HG03060 (cell line): Measurements from ENCODE around the gene OSTM1.

Experiments
- ATAC-seq: cut with Tn5 transposase; IDR thresholded peaks from one replicate; pipeline ENCODE4 v1.9.1; 2021; ENCODE audit warnings: low read depth, moderate number of reproducible peaks; ENCODE audit not compliant: unreplicated experiment

The OSTM1 gene, protein sequence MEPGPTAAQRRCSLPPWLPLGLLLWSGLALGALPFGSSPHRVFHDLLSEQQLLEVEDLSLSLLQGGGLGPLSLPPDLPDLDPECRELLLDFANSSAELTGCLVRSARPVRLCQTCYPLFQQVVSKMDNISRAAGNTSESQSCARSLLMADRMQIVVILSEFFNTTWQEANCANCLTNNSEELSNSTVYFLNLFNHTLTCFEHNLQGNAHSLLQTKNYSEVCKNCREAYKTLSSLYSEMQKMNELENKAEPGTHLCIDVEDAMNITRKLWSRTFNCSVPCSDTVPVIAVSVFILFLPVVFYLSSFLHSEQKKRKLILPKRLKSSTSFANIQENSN

DNA sequence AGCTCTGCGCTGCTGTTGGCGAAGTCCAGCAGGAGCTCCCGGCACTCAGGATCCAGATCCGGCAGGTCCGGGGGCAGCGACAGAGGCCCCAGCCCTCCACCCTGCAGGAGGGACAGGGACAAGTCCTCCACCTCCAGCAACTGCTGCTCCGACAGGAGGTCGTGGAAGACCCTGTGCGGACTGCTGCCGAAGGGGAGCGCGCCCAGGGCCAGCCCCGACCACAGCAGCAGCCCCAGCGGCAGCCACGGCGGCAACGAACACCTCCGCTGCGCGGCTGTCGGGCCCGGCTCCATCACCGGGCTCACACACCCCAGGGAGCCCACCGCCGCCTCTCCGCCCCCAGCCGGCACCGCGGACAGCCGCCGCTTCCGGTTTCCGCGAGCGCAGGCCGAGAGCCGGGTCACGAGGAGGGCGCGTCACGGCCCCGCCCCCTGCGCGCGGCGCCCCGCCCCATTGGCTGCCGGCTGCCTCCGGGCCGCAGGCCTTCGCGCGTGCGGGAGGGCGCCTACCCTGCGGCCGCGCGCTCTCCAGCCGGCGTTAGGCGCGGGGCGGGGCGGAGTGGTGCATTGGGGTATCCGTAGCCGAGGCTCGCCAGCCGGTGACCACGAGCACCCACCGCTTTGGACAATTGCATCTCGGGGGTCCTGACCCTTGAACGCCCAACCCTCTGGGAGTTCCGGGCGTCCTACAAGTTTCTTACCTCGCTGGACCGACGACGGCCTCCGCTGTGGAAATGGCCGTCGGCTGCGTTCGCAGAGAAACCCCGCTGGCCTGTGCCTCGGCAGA is at the start of gene OSTM1:
Gene OSTM1 (minus strand): TSS at position 383 of the 786 bp plus-strand sequence. CDS start 90 bp downstream, at position 293.
- peak; percentile 57 for ATAC-seq

DNA sequence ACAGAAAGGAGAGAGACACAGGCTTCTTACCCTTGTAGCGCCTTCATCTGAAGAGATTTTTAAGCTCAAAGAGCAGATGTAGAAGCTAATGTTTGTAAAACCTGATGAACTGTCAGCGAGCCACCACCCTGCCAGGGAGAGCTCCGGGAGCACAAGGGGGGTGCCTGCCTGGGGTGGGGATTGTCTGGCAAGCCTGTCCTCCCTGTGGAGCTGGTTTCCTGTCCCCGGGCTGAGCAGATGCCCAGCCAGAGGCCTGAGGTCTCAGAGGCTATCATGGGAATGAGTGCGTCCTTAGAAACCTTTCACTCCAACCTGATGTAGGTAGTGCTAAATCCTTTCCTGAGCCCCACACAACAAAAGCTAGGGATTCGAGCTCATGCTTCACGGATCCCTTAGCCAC is 49.4 kb upstream of the OSTM1 start:
- no peak for ATAC-seq

DNA sequence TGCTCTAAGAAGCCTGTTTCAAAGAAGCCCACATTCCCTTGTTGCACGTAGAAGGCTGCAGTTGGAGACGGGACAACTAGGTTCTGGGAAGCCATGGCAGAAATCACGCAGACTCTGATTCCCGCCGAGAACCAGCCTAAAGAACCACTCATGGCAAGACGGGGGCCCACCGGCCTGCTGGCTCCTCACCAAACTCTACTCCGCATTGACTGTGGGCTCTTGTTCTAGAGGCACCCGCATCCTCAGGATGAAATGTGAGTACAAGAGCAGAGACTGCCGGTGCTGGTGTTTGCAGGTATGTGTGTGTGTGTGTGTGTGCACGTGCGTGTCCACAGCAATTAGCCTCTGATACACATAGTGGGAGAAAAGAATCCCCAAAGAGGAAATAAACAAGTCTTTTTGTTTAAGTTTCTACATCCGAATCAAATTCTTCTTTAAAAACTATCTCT is 49.0 kb upstream of the OSTM1 start:
- no peak for ATAC-seq

DNA sequence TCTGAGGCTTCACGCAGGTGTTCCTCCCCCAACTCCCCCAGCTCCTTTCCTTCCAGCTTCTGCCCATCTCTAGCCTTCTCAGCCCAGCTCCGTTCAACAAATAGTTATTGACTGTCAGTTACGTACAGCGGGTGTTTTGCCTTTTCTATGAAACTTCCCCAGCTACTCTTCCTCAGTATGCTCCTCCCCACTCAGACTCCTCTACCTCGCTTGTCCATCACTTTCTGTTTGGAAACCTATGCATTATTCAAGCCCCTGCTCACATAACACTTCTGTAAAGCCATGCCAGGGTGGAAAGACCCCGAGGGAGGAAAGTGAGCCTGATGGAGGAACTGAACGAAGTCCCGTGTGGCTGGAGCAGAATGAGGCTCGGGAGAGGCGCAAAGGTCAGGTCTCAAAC is 47.1 kb upstream of the OSTM1 start:
- ATAC-seq: no peak

DNA sequence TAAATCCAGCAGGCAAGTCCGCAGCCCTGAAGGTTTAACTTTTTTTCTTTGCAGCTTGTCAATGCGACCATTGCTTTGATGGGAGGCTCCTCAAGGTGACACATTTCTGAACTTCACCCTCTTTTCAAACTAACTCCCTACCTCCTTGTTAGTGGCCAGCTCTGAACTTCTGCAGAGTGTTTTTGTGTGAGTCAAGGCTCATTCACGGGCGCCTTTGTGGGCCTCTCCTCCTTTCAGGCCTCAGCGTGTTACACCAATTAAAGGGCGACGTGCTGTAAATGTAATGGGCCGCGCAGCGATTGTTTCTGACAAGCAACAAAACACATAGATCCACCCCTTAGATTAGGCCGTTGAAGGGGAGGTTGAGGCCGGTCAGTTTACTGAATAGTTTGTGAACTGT is 45.8 kb upstream of the OSTM1 start:
- no peak for ATAC-seq

DNA sequence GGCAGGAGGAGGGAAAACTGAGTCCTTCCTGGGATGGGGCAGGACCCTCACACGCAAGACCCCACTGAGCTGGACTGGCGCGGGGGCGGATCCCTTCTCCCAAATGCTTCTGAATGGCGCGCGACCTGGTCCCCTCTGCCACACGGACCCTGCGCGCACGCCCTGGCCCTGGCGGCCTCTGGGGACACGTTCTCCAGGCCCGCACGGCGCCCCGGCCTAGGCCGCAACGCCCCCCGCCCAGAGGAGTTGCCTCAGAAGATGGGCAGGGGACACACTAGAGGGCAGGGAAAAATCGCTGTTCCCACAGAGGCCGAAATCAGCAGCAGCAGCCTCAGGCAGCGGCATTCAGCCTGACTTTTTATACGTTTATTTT is 45.2 kb upstream of the OSTM1 start:
- ATAC-seq: no peak

DNA sequence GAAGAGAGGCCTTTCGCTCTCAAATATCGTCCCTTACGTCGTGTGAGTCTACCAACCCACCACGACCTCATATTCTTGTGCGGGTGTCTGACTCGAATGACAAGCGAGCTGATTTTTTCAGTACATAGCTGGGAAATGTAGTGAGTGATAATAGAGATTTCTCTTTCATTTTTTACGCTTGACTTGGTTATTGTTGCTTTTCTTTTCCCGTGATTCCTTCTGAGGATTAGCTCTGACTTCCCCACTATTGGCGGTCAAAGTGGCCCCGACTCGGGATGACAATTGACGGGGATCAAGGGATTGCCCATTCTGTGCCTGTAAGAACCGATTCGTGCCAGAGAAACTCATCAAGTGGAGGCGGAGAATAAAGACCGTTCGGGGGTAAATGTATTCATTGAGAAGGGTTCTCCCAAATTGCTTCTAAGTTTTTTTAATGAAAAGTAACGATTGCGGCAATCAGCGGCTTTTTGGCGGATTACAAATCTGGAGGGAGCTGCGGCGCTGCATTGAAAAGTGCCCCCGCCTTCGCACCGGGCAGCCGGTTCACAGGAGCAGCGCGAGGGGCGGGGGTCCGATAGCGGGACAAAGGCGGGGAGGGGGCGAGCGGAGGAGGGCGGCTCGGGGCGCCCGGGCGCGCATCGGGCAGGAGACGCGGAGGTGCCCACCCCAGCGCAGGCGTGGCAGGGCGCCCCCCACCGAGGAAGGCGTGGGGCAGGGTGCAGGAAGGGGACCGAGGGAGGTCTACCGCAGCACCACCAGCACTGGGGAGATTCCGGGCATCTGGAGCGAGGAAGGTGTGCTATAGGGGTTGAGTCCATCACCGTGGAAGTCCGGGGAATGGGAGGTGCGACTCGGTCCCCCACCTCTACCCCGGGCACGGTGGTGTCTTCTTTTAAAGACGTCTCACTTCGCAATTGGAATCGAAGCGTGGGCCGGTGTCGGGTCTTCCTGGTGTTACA is 44.5 kb upstream of the OSTM1 start:
- ATAC-seq: no peak

DNA sequence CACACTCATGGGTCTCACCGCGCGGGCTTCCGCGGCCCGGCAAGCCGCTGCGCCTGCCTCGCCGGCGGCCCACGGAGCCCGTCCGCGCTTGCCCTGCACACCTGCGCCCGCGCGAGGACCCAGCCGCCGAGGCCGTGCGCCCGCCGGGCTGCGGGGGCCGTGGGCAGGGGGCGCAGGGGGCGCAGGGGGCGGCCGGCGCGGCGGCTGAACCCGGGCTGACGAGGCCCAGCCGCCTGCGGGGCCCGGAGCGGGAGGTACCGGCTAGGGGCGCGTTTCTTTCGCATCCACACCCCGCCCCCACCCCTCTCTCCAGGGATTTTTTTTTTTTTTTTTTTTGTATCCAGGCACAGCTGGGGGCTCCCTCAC is 43.8 kb upstream of the OSTM1 start:
- ATAC-seq: no peak

DNA sequence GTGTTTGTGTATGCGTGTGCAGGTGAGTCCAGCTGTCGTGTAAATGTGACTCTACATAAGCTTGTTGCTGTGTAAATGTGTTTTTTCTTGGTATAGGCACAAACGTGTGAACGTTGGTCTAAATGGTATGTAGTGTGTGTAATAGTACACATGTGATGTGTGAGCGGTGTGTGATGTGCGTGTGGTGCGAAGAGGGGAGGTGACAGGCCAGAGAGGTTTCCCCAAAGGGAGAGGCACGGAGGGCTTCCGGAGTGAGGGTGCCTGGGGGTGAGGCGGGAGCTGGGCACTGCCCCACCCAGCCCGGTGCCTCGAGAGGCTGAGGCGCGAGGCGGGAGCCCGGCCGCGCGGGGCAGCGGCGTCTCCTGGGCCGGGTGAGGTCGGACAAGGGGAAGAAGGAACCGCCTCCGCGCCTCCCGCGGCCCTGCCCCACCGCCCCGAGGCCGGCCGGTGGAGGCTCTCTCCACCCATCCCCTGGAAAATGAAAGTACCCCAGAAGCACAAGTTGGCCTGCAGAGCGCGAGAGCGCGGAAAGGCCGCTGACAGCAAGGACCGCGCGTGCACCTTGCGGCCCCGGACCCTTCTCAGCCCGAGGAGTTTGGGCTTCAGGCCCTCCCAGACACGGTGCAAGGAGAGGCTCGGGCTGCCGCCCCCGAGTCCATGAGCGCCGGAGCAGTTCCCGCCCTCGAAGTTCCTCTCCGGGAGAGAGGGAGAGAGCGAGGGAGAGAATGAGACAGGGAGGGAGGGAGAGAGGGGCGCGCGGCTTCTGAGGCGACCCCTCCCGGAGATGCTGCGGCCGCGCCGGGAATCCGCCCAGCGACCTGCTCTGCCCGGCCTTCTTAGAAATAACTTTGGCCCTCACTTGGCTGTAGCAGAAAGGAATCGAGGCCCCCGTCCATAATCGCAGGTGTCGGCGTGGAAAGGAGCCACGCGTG is 43.2 kb upstream of the OSTM1 start:
- ATAC-seq: no peak

DNA sequence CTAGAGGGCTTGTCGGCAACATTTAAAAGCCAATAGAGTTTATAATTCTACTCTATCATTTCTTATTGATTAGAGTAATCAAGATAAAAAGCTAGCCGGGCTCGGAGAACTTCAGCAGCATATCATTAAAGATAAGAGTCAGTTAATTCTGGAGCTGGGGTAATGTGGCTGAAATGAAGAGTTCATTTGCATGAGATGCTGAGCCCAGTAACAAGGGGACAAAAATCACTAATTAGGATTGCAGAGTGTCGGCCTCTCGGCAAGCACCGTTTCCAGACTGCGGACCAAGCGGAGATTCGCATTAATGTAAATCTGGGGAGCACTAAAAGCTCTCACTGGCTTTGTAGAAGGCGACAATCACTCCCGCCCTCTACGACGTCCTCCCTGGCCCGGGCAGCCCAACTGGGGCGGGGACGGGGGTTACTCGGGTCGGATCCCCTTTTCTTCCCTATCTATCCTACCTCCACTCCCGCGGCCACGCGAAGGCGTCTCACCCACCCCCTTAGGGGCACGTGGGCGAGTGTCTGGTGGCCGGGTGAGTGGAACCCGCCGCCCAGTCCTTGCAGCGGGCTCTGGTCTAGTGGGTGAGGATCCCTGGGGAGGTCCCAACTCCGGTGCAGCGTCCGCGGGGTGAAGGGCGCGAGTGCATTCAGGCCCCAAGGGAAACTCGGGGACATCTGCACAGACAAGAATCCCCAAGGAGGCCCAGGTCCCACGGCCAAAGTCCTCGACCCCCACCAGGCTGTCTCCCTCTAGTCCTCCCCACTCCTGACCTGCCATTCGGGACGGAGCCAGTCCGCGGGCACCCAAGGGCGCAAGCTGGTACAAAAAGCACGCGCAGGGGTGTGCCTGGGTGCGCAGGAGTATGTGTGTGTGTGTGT is 42.2 kb upstream of the OSTM1 start:
- ATAC-seq: no peak

DNA sequence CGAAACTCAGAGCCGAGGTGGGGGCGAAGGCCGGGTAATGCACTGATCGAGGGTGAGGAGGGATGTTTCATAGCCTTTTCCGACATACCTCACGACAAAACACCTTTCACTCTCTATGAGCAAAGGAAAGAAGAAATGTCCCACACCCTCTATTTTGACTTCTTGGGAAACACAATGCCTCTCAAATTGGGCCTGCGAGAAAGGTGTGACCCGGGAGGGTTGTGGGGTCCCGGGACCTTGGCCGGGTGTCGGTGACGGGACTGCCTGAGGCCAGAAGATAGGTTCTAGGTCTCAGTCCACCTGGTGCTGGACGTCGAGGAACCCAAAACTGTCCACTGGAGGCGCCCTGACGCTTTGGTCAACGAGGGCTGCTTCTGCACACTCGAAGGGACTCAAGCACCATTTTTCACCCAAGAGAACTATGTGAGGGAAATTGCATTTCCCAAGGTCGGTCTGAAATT is 41.1 kb upstream of the OSTM1 start:
- ATAC-seq: no peak

DNA sequence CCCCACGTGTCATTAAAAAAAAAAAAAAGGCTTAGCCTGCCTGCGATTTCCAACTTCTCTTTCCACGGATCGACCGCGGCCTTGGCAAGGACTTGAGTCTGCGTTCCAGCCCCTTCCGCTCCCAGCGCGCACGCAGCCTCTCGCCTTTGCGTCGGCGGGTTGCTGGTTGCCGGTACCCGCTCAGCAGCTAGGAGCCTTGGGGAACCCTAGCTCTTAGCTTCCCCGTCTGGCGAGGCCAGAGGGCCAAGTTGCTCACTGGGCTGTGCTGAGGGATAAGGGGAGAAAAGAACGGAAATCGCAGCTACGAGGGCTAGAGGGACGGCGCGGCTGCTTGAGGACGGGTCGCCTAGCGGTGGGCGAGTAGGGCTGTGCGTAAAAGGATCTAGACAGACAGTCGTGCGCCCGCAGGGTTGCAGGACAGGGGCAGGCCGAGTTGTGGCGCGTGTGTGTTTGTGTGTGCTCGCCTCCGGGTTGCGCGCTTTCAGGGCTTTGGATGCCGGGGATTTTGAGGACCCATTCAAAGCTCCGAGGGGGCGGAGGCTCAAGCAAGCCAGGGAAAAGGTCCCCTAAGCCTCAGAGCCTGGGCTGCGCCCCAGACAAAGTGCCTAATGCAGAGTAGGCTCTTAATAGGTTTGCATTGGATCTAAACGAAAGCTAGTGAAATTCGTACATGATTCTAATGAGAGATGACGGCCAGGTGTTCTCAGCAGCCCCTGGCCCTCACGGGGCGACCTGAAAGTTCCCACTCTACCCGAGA is 40.5 kb upstream of the OSTM1 start:
- ATAC-seq: no peak

DNA sequence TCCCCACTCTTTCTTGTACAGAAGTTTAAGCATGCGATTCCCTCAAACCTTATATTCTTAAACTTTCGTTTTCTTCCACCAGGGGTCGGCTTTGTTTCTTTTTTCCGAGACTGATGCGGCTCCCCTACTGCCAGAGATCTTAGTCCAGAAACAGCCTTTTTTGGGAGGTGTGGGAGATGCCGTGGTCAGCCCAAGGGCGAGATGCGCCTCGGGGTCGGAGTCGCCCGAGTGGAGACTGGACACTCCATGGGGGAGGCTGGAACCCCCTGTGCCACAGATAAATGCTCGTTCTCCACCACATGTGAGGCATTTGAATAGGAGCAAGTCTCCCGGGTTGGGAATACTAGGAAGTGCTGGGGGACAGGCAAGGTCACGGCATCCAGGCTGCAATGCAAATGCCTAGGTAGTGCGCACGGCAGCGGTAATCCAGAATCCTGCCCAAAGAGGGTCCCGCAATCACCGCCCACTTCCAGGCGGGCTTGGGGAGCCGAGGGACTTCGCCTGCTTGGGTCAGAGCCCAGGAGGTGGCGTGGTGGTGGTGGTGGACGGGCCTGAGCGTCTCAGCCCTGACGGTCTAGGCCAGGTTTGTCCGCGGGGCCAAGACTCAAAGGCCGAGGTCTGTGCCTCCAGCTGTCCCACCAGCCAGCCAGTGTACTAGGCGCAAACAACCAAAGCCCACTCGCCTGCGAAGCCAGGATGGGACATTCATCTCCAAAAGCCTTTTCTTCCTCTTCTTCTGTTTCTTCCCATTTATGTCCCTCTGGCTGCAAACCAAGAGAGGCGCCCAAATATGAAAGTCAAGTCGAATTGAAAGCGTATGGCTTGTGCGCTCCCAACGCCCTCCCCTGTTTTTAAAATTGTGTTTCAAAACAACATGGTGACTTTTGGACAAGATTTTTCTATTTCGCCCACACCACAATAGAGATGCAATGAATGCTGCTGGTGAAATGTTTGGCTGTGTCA is 39.3 kb upstream of the OSTM1 start:
- no peak for ATAC-seq

DNA sequence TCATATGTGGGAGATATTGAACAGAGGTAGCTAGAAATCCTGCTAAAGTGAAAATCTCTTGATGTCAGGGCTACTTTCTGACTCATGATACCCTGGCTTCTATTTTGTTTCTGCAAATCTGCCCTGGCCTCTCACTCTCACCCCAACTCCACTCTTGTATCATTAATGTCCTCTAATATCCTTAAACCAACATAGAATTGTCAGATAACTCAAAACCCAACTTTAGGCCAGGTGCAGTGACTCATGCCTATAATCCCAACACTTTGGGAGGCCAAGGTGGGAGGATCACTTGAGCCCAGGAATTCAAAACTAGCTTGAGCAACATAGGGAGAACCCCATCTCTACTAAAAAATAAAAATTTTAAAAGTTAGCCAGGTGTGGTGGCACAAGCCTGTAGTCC is 33.8 kb upstream of the OSTM1 start:
- no peak for ATAC-seq

DNA sequence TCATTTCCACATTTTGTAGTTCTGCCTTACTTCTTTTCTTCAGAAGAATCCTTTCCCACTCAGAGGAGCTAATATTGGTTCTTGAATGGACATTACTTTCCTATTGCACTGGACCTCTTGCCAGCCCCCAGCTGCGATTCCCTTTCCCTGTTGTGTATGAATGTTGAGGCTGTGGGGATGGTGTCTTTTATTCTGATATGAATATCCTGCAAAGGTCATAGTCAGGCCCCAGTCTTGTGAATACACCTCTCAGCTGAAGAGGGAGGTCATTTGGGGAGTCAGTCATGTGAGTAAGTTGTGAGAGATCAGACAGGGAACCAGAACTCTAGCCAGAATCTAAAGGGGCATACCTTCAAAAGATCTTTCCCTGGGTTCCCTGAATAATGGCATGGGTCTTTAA is 32.6 kb upstream of the OSTM1 start:
- no peak for ATAC-seq

DNA sequence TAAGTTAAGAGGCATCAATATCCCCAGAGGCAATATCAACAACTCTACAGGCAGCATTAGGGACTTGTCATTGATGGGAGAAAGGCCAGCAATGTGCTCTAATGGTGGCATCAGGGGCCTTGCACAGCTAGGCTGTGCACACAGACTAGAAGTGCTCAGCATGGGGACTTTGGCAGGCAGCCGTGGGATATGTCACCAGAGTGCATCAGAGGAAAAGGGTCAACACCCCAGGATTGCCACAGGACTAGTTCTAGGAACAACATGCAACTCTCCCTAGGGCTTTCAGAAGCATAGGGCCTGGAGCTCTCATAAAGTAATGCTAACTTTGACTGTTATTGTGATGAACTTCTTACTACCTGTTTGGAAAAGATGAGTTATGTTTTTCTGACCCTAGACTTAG is 32.2 kb upstream of the OSTM1 start:
- ATAC-seq: no peak

DNA sequence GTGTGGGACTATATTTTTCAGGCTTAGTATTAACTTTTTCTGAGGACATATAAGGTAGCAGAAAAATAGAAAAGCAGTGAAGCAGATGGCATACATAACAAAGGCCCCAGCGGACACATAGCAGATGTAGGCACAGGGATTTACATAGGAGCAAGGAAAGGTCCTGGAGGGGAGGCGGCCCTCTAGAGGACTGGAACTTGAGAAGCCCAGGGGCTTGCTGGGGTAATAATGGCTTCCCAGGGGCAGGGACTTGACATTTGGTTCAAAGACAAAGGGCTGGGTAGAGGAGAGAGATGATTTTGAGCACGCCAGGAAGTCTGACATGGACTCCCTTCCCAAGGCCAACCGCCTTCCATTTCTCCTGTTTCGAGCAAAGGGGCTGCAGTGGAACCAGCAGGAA is 31.7 kb upstream of the OSTM1 start:
- no peak for ATAC-seq
